Measurements from ENCODE around the gene ERMP1. TPM values are rescaled to one million over a fixed set of nuclear protein-coding genes. Genes with fewer than 3 reads are reported as not detected.

The ERMP1 gene
- total RNA-seq, 1 donor from 2014 or later, result 7.6 TPM

- Mint-ChIP-seq H3K4me3 (ENCODE audit: unreplicated experiment) (no peak overlapping the region), H3K36me3 (ENCODE audit: low read depth) (peaks cover 5% of the 10 kb centered on the region), H3K27me3 (ENCODE audit: low read depth) (no peaks in the 10 kb centered on the region), H3K27ac (ENCODE audit: unreplicated experiment) (no peak overlapping the region), H3K4me1 (ENCODE audit: low read depth) (peaks cover 4% of the 10 kb centered on the region), H3K9me3 (ENCODE audit: low read depth) (no peaks in the 10 kb centered on the region)
- no peak for DNase-seq (ENCODE audit: low spot score)
- no peak for TF ChIP-seq CTCF (IDR thresholded peaks at IDR 0.05)
Measured at GRCh38 chr9:5820425-5820824, 12.5 kb downstream of the ERMP1 start.

GRCh38 chr9:5819174-5819573 is 13.7 kb downstream of the ERMP1 start:
- no peaks in the 10 kb centered on the region for H3K9me3 Mint-ChIP-seq (ENCODE audit: low read depth)
- H3K36me3 Mint-ChIP-seq (ENCODE audit: low read depth), result peaks cover 5% of the 10 kb centered on the region
- no peaks in the 10 kb centered on the region for H3K27me3 Mint-ChIP-seq (ENCODE audit: low read depth)
- no peak for DNase-seq (ENCODE audit: low spot score)
- TF ChIP-seq CTCF (IDR thresholded peaks at IDR 0.05), result no peak
- H3K4me1 Mint-ChIP-seq (ENCODE audit: low read depth), result peaks cover 4% of the 10 kb centered on the region
- no peak overlapping the region for H3K4me3 Mint-ChIP-seq (ENCODE audit: unreplicated experiment)
- no peak overlapping the region for H3K27ac Mint-ChIP-seq (ENCODE audit: unreplicated experiment)

- Mint-ChIP-seq H3K4me1 (ENCODE audit: low read depth) (peaks cover 4% of the 10 kb centered on the region), H3K4me3 (ENCODE audit: unreplicated experiment) (no peak overlapping the region), H3K27ac (ENCODE audit: unreplicated experiment) (no peak overlapping the region), H3K27me3 (ENCODE audit: low read depth) (no peaks in the 10 kb centered on the region), H3K9me3 (ENCODE audit: low read depth) (no peaks in the 10 kb centered on the region), H3K36me3 (ENCODE audit: low read depth) (peaks cover 5% of the 10 kb centered on the region)
- no peak for DNase-seq (ENCODE audit: low spot score)
- TF ChIP-seq CTCF (IDR thresholded peaks at IDR 0.05), result no peak
Measured at GRCh38 chr9:5818424-5819142, 14.3 kb downstream of the ERMP1 start.

- H3K4me3 Mint-ChIP-seq (ENCODE audit: unreplicated experiment), result no peak overlapping the region
- H3K36me3 Mint-ChIP-seq (ENCODE audit: low read depth), result peaks cover 5% of the 10 kb centered on the region
- TF ChIP-seq CTCF (IDR thresholded peaks at IDR 0.05), result no peak
- no peaks in the 10 kb centered on the region for H3K27me3 Mint-ChIP-seq (ENCODE audit: low read depth)
- no peaks in the 10 kb centered on the region for H3K9me3 Mint-ChIP-seq (ENCODE audit: low read depth)
- H3K4me1 Mint-ChIP-seq (ENCODE audit: low read depth), result peaks cover 4% of the 10 kb centered on the region
- H3K27ac Mint-ChIP-seq (ENCODE audit: unreplicated experiment), result no peak overlapping the region
- DNase-seq (ENCODE audit: low spot score), result no peak
Measured at GRCh38 chr9:5817862-5818261, 15.1 kb downstream of the ERMP1 start.

GRCh38 chr9:5815461-5815860 is 17.5 kb downstream of the ERMP1 start:
- H3K9me3 Mint-ChIP-seq (ENCODE audit: low read depth), result no peaks in the 10 kb centered on the region
- TF ChIP-seq CTCF (IDR thresholded peaks at IDR 0.05), result no peak
- H3K36me3 Mint-ChIP-seq (ENCODE audit: low read depth), result peaks cover 8% of the 10 kb centered on the region
- no peak overlapping the region for H3K4me3 Mint-ChIP-seq (ENCODE audit: unreplicated experiment)
- no peak for DNase-seq (ENCODE audit: low spot score)
- H3K27me3 Mint-ChIP-seq (ENCODE audit: low read depth), result no peaks in the 10 kb centered on the region
- peaks cover 4% of the 10 kb centered on the region for H3K4me1 Mint-ChIP-seq (ENCODE audit: low read depth)
- H3K27ac Mint-ChIP-seq (ENCODE audit: unreplicated experiment), result no peak overlapping the region

Measured in chondrocyte (in vitro differentiated cells).